GM08714 (cell line): Measurements from ENCODE around the gene SMLR1.
"Not testable (repeated sequence)": the region's sequence is repeated elsewhere in the genome, so short reads cannot be mapped to it uniquely, and the experiment has no call there.

Experiments
- H3K4me3 ChIP-seq: fragments of 200-500 bp; sonication (Bioruptor generic); 2 replicates; pipeline ENCODE4 v1.5.1; 2014; ENCODE audit warnings: mild to moderate bottlenecking, low read length, inconsistent platforms
- ZNF274 ChIP-seq: IDR thresholded peaks from 2 replicates; pipeline ENCODE4 v1.6.1; 2012; ENCODE audit warnings: mild to moderate bottlenecking, low read depth, low read length

SMLR1 gene

DNA sequence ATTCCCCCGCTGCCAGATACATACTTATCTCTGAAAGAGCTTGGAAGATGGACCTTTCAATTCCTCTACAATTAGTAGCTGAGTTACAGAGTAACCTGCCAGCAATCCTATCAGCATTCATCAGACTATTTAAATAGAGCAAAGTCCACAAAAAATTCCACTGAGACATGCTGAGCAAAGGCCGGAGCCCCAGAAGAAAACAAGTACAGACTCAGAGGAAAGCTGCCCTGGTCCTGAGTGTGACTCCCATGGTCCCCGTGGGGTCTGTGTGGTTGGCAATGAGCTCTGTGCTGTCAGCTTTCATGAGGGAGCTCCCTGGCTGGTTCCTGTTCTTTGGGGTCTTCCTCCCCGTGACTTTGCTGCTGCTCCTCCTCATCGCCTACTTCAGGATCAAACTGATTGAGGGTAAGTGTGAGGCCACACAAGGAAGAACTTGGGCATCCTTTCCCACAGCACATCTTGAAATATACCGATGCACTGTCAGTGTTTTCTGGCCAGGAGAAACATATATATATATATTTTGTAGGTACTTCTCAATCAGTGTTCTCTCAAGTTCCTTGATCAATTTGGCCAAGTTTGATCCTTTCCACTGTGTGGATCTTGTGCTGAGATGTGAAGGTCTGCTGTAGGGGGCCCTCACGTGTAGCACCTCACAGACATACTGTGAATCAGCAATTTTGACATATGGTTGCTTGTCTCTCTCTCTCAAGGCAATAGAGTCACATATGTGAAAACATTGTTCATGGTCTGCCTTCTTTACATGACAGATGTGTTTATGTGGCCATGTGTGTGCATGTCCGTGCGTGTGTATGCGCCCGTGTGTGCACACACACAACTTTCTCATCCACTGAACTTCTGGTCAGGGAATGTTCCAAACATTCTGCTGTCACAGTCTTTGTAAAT, at the start of gene SMLR1:
Gene SMLR1 (plus strand): TSS at position 160 of the 903 bp plus-strand sequence. CDS start 8 bp downstream, at position 168.
- no peak for TF ChIP-seq ZNF274
- no peak within 1 kb of the TSS for H3K4me3 ChIP-seq

DNA sequence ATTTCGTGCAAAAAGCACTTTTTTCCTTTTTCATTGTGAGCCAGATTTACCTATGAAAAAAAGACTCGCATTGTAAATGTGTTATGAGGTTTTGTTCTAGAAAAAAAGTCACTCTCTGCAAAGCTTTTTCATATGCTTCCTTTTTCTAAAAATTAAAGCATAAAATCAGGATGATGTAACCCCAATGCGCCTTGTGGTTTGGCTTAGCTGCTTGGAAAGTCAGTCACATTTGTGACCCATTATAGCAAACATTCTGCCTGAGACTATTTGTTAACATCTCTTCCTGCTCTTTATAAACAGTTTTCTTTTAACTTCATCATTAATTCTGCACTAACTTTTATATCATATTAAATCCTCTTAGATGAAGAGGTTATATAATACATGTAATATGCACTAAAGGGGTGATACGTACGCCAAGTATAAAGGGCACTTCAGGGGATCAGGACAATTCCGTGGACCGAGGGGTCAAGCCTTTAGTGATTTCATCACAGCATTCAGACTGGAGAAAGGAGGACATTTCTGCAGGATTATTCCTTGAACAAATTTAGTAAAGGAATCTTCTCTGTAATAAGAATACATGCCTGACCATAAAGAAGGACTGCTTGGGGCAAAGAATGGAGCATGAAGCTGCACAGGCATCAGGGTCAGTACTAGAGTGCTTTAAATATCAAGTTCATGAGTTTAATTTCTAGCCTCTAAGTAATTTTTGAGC, 48.1 kb upstream of the SMLR1 start:
- no peak overlapping the region for H3K4me3 ChIP-seq
- no peak for TF ChIP-seq ZNF274

DNA sequence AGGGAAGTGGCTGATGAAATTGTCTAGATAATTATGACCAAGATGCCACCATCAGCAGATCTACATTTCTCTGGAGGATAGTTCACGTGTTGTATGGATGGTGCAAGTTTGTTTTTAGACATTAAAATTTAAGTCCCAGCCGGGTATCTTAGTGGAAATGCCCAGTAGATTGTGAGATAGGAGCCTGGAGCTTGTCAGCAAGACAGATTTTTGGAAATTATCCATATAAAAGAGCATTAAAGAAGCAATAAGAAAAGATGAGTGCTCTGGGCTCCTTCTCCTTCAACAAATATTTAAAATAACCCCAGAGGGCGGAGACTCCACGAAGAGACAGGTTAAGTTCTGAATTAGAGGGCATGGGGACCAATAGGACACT, 47.6 kb upstream of the SMLR1 start:
- no peak overlapping the region for H3K4me3 ChIP-seq
- TF ChIP-seq ZNF274 = no peak

DNA sequence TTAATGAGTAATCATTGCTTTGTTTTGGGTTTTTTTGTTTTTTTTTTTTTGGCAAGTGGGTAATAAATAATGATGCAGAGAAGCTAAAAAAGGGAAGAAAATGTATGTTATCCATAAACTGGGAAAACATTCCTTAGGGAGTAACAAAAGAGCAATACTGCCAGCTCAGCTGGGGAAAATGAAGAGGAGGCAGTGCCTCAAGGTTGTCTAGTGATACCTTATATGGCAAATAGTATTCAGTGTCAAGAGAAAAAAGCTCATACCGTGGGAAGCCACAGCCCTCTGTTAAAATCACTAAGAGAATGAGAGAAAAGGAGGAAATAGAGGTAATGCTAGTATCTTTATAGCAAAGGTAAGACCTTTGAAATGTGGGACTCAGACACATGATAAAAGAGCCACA, 47.1 kb upstream of the SMLR1 start:
- no peak for TF ChIP-seq ZNF274

DNA sequence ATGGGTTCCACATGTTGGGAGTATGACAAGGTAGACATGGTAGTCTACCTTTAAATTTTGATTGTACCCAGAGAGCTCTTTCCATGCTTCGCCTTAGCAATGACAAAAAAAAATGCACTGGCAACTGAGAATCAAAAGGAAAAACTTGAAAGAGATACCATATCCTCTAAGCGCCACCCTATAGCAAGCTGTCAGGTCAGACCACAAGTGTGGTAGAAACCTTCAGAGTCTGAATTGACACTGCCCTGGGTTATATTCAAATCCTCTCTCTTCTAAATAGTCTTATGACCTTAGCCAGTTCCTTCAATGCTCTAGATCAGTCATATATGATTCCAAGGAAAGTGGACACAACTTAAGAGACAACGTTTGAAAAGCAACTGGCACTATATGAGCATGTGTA, 45.6 kb upstream of the SMLR1 start:
- TF ChIP-seq ZNF274 = no peak
- no peak overlapping the region for H3K4me3 ChIP-seq

More for the DNA sequence above, 47.1 kb upstream of the SMLR1 start:
- no peak overlapping the region for H3K4me3 ChIP-seq

DNA sequence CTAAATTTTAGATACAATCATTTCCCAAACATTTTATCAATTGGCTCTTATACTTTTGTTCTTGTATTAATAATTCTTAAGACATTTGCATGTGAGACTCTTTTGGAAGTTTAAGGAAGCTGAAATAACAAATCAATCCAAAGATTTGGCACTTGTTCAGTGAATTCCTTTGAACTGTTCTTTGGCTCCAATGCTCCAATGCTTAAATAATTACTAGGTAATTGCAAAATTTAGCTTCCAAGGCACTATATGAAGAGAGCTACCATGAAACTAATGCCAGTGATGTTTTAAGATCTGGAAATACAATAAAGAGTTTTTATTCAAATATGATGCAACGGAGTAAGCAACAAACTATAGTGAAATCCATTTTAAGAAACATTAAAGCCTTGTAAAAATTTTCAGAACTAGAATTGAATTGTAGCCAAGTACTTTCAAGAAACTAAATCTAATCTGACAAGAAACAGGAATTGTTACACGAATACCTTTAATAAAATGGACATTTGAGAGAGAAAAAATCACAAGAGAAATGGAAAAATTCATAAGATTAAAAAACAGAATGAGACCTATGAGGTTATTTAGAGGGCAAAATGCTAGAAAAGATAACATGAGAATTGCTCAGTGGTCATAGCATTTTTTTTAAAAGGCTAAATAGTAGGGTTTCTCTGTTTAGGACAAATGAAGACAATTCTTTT, 43.6 kb upstream of the SMLR1 start:
- no peak for TF ChIP-seq ZNF274
- no peak overlapping the region for H3K4me3 ChIP-seq

DNA sequence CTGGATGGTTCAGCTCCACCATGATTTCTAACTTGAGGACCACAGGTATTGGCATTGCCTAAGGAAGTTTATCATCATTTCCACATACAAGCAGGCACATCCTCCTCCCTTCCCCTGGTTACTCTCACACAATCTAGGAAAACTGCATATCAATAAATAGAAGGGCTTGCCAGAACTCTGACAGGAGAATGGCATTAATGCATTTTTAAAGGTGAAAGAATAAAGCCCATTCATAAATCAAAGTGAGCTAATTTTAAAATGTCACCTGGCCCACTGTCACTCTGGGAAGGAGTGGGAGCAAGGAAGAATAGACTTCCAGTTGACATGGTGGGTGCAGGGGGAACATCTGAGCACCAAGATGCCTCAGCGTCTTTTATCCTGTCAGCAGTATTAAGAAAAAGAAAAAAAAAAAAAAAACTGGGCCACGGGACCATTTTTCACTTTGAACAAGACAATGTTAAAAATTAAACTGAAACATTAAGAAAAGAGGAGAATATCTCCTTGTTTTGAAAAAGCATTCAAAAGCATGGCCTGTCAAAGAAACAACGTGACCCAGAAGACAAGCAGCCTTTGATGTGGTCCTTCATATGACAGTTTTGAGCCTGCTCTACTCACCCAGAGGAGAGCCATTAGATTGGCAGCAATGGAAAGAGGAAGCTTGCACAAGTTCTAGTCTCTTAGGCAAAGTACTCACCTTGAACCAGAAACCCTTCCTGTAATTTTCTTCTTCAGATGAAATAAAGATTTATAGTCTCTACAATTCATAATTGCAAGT, 39.3 kb upstream of the SMLR1 start:
- TF ChIP-seq ZNF274 = no peak
- H3K4me3 ChIP-seq = no peak overlapping the region

DNA sequence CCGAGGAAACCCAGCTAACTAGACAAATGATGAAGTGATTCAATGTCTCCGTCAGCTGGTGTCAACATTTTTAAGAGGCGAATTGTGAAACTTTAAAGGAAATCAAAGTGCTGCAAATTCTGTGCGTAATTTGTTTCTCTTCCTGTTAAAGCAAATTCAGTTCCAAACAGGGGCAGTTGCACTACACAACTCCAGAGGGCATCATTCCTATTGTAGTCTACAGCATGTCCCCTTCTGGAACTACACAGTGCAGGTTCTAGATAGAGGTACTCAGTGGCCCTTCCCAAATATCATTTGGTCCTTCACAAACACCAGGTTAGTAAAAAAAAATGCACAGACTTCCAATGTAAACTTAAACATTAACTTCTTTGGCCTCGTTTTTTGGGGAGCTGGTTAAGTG, 38.3 kb upstream of the SMLR1 start:
- TF ChIP-seq ZNF274 = no peak
- no peak overlapping the region for H3K4me3 ChIP-seq

DNA sequence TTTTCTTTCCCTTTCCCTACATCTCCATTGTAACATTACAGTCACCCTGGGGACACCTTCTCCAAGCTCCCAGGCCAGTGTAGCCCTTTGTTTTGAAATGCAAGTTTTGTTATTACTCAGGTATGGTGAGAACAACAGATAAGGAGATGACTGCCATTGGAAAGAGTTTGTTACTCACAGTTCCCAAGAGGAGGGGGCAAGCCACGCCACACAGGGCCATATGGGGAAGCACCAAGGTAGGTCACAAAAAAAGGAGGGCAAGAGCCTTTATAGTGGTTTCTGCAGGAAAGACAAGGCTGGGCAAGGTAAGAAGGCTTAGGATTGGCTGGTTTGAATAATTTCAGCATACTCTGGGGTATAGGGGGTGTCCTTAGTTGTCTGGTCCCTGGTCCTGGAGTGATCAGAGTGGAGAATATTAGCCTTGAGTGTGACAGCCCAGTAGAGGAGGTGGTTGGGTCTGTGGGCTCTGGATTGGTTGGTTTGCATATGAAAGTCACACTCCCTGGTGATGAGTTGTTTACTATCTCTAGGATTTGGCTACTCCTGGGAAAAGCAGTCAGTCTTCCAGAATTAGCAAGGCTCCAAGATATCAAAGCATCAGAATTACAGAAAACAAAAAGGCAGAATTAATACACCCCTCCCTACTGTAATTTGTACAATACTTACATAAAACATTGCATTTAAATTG, 33.1 kb upstream of the SMLR1 start:
- TF ChIP-seq ZNF274 = no peak
- no peak overlapping the region for H3K4me3 ChIP-seq

DNA sequence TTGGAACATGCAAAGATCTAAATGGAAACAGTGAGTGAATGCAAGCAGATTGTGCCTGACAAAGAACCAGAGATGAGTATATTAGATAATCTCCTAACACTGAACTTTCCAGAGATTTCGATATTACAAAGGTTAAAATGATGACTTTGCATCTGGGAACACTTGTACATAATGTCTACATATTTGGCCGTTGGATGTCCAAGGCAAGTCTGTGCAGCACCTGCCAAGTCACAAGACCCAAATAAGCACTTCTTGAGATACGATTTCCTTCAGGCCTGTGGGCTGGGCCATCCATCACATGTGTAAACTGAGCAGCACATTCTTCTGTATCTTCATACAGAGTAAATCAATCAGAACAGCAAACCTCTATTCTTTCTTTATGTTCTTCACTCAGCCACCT, 32.5 kb upstream of the SMLR1 start:
- TF ChIP-seq ZNF274 = no peak
- H3K4me3 ChIP-seq = no peak overlapping the region

DNA sequence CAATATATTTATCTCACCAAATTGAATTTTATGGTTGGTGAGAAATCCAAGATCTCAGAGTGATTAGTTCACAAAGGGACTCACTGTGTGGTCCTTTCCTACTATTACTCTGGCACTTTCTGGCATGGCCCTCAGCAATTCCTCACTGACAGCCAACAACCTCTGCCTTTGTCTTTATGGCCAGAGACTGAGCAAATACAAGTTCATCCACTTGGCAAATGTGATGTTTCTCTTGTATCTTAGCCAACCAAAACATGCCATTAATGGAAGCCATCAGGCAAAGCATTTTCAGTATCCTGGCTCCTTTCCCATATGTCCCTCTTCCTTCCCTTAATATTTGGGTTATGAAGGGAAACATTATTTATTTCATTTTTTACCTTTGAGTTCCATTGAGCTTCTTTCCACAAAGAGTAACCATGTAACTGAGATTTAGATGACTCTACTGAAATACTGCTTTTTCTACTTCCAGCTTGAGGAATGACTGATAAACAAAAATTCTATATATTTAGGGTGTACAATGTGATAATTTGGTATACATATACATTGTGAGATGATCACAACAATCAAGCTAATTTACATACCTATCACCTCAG, 30.8 kb upstream of the SMLR1 start:
- no peak overlapping the region for H3K4me3 ChIP-seq
- TF ChIP-seq ZNF274 = no peak

DNA sequence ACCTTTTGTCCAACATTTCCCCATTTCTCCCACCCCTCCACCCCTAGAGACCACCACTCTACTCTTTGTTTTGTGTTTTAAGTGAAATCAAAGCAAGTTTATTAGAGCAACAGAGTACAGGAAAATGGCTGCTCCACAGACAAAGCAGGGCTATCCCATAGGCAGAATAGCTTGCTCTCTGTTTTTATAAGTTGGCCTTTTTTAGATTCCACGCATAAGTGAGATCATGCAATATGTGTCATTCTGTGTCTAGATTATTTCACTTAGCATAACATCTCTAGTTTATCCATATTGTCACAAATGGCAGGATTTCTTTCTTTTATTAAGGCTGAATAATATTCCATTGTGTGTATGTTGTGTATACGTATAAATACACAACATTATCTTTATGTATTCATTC, 30.1 kb upstream of the SMLR1 start:
- no peak for TF ChIP-seq ZNF274
- no peak overlapping the region for H3K4me3 ChIP-seq

DNA sequence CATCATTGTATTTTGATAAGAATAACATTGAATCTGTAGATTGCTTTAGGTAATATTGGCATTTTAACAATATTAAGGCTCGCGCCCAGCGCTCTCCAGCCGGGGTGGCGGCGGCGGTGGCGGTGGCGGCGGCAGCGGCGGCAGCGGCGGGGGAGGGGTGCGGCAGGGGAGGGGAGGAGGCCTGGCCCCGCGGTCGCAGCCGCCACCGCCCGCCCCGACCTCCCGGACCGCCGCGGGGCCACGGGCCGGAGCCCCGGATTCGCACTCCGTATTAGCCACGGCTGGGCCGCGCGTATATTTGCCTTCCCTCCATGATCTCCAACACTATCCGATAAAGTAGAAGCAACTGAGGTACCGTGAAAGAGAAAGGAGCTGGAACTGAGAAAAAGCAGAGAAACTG, 25.8 kb upstream of the SMLR1 start:
- H3K4me3 ChIP-seq = not testable (repeated sequence)
